ENCODE data around the gene MYO9A. TPM values are rescaled to one million over a fixed set of nuclear protein-coding genes. Genes with fewer than 3 reads are reported as not detected.
A peak's percentile ranks its signal among the peaks of the same experiment; 100 is the strongest.

The MYO9A gene
- polyA plus RNA-seq, 1 experiment, result 13.1 TPM

GRCh38 chr15:72155635-72156616 lies 38.0 kb upstream of the MYO9A start:
- ChIA-PET CTCF (interaction anchor here (0.6 to 2.2 kb wide), 35 partner anchors 9 to 712 kb away, joined by 3 to 18 read pairs (median 4); no protein-coding TSS in a partner anchor), POLR2A (interaction anchor here (0.5 to 0.9 kb wide), 3 partner anchors 13 to 412 kb away, joined by 3 to 10 read pairs (median 8); no protein-coding TSS in a partner anchor)
- no peaks in the 10 kb centered on the region for H3K36me3 ChIP-seq (ENCODE audit: control insufficient read depth, insufficient read depth, low read length)
- H3K4me3 ChIP-seq (ENCODE audit: low read depth, low read length), result peak overlapping the region; percentile 25
- peak; percentile 29 for DNase-seq (ENCODE audit: low read depth)
- TF ChIP-seq CTCF (IDR thresholded peaks at IDR 0.05; ENCODE audit: insufficient read depth, low read depth, low read length), result peak; percentile 84
- no peaks in the 10 kb centered on the region for H3K27me3 ChIP-seq (ENCODE audit: control insufficient read depth, insufficient read depth, low read length)

- ChIA-PET POLR2A (no interaction called here), CTCF (interaction anchor here (0.7 to 2.2 kb wide), 11 partner anchors 8 to 412 kb away, joined by 3 to 18 read pairs (median 7); no protein-coding TSS in a partner anchor)
- TF ChIP-seq CTCF (IDR thresholded peaks at IDR 0.05; ENCODE audit: insufficient read depth, low read depth, low read length), result no peak
- H3K4me3 ChIP-seq (ENCODE audit: low read depth, low read length), result peak overlapping the region; percentile 25
- H3K36me3 ChIP-seq (ENCODE audit: control insufficient read depth, insufficient read depth, low read length), result no peaks in the 10 kb centered on the region
- DNase-seq (ENCODE audit: low read depth), result no peak
- H3K27me3 ChIP-seq (ENCODE audit: control insufficient read depth, insufficient read depth, low read length), result no peaks in the 10 kb centered on the region
Measured at GRCh38 chr15:72155003-72155621, 37.2 kb upstream of the MYO9A start.

GRCh38 chr15:72154316-72154715 lies 36.4 kb upstream of the MYO9A start:
- no peak for DNase-seq (ENCODE audit: low read depth)
- H3K36me3 ChIP-seq (ENCODE audit: control insufficient read depth, insufficient read depth, low read length), result no peaks in the 10 kb centered on the region
- ChIA-PET POLR2A (no interaction called here), CTCF (interaction anchor here (0.8 to 2.0 kb wide), 3 partner anchors 8 to 381 kb away, joined by 3 to 6 read pairs (median 4); no protein-coding TSS in a partner anchor)
- H3K4me3 ChIP-seq (ENCODE audit: low read depth, low read length), result no peak overlapping the region
- TF ChIP-seq CTCF (IDR thresholded peaks at IDR 0.05; ENCODE audit: insufficient read depth, low read depth, low read length), result no peak
- no peaks in the 10 kb centered on the region for H3K27me3 ChIP-seq (ENCODE audit: control insufficient read depth, insufficient read depth, low read length)

GRCh38 chr15:72153269-72154000 lies 35.5 kb upstream of the MYO9A start:
- no peak for DNase-seq (ENCODE audit: low read depth)
- H3K27me3 ChIP-seq (ENCODE audit: control insufficient read depth, insufficient read depth, low read length), result no peaks in the 10 kb centered on the region
- H3K36me3 ChIP-seq (ENCODE audit: control insufficient read depth, insufficient read depth, low read length), result no peaks in the 10 kb centered on the region
- ChIA-PET CTCF (interaction anchor here (0.6 to 2.0 kb wide), 5 partner anchors 9 to 426 kb away, joined by 3 to 6 read pairs (median 4); no protein-coding TSS in a partner anchor), POLR2A (no interaction called here)
- TF ChIP-seq CTCF (IDR thresholded peaks at IDR 0.05; ENCODE audit: insufficient read depth, low read depth, low read length), result no peak
- H3K4me3 ChIP-seq (ENCODE audit: low read depth, low read length), result no peak overlapping the region

All from BJ (cell line).